GM21423 (cell line): ENCODE data around the gene KIAA1328.
"Not testable (repeated sequence)": the region's sequence is repeated elsewhere in the genome, so short reads cannot be mapped to it uniquely, and the experiment has no call there.

Source experiments
- ATAC-seq: cut with Tn5 transposase; IDR thresholded peaks from one replicate; pipeline ENCODE4 v1.9.1; 2021; ENCODE audit warnings: mild to moderate bottlenecking, moderate library complexity; ENCODE audit not compliant: unreplicated experiment

The KIAA1328 gene

DNA sequence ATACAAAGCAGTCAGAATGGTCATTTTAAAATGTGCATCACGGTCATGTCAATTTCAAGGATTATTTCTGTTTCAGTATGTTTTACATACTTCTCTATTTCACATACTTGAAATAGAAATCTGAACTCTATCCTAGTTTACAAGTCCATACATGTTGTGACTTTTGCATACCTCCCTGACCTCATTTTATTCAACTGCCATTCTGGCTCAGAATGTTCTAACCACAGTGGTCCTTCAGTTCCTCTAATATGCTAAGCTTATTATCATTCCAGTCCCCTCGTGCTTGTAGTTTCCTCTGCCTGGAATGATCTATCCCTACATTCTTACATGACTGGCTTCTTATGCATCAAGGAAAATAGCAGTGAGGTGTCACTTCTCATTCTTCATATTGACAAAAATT lies 295.6 kb downstream of the KIAA1328 start:
- ATAC-seq, result no peak

DNA sequence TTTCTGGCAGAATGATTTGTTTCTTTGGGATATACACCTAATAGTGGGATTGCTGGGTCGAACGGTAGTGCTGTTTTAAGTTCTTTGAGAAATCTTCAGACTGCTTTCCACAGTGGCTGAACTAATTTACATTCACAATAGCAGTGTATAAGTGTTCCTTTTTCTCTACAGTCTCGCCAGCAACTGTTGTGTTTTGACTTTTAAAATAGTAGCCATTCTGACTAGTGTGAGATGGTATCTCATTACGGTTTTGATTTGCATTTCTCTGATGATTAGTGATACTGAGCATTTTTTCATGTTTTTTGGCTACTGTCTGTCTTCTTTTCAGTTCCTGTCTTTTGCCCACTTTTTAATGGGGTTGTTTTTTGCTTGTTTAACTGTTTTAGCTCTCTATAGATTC lies 306.2 kb downstream of the KIAA1328 start:
- ATAC-seq, result no peak

DNA sequence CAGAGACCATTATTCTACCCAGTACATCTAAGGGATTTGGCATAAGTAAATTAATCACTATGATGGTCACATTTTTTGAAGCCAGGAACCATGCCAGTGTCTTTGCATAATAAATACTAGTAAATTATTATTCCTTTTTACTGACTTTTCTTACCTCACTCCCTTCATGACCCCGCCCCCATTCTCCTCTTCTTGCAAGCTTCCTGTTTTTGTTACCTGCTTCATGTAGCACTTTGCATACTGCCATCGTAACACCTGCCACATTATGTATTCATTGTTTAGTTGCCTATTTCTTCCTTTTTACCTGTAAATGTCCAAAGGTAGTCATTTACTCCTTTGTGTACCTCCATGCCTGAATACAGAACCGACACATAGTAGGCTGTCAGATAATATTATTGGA lies 309.5 kb downstream of the KIAA1328 start:
- no peak for ATAC-seq

DNA sequence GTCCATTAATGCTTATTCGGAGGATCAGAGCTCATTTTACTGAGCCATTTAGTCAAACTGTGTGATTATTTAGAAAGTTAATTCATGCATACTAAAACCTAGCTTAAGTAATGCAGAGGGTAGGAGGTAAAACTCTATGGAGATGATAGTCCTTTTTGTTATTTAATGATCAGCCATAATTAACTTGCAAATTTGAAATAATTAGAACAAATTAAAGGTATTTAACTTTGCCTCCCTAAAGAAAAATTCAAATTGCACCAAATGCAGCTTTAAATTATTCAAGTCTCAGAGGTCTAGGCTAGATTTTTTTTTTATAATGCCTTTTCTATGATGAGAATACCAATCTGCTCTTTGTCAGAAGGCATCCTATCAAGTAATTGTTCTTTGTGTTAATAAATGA lies 310.9 kb downstream of the KIAA1328 start:
- ATAC-seq, result no peak

DNA sequence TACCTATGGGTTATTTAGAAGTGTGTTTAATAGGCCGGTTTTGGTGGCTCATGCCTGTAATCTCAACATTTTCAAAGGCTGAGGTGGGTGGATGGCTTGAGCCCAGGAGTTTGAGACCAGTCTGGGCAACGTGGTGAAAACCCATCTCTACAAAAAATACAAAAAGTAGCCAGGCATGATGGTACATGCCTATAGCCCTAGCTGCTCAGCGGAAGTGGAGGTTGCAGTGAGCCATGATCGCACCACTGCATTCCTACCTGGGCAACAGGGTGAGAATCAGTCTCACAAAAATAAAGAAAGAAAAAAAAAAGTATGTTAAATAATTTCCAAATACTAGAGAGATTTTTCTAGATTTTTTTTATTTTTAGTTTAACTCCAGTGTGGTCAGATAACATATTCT lies 316.0 kb downstream of the KIAA1328 start:
- ATAC-seq, result no peak

DNA sequence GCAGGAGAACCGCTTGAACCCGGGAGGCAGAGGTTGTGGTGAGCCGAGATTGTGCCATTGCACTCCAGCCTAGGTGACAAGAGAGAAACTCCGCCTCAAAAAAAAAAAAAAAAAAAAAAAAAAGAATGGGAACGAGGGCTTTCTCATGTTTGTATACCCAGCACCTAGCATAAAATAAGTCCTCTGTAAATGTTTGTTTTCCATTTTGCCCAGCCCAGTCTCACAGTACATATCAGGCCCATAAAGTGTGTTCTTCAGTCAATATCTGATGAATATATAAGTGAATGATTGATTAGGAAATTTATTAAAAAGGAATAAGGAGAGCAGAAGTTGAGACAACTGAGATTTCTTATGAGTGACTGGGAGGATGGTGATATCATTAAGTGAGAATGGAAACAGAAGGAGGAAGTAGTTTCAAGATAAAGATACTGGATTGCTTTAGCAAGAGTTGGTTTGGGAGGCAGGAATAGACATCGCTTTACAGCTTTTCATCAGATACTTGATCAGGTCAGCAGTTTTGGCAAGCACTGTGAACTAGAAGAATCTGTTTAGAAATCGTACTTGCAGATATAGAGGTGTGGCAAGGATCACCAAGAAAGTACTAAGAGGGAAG lies 327.5 kb downstream of the KIAA1328 start:
- no peak for ATAC-seq

DNA sequence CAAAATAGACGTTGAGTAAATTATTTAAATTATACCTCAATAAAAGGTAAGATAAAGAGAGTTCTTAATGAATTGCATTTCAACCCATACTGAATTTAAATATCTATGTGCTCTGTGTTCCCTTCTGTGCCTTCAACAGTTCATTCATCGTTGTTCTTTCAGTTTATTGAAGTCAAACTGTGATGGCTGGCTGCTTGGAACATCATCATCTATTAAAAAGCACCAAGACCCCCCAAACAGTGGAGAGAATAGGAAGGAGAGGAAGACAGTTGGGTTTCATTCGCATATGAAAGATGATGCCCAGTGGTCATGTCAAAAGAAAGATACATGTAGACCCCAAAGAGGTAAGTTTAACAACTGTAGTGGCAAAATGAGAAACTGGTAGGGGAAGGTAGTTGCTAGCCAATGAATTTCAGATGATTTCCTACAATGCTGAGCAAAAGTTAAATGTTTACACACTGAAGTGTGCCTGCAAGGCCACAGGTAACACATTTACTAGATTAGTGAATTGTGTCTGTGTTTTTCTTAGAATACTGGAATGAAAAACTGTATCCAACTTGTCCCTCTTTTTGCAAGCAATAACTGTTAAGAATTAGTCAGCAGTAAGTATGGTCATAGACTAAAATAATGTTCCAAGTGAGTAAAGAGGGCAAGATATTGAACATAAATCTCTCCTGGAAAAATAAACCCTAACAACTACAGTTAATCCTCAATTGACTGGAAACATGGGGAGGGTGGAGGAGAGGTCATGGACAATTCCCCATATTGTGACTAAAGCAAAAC lies 331.3 kb downstream of the KIAA1328 start:
- ATAC-seq, result no peak

DNA sequence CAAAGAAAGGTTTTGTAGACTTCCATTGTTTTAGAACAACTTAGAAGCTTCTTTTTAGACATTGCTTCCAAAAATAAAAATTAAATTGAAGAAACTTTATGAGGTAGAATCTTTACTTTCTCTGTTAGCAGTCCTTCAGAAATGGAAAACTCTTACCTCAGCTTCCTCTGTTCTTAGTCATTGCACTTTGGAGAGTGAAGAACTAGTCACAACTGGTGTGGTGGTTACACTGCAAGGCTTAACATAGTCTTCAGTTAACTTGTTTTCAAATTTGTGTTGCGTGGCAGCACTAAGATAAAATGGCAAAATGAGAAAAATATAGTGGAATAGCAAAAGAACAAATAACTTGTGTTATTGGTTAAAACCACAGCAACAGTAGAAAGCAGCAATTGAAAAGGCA lies 332.6 kb downstream of the KIAA1328 start:
- no peak for ATAC-seq

DNA sequence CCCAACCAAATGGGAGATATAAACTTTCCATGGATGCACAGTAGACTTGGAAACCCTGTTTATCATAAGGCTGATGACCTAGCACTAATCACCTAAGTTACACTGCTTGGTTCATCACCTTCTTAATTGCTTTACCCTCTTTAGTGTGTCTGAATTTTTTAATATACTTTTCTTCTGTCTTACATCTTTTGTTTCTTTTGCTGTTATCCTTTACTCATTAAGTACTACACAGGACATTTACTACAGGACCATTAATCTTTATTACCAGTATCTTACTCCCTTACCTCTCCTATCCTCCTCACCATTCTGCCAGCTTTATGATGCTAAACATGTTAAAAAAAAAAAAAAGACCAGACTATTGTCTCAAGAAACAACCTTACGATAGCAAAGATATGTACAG lies 333.6 kb downstream of the KIAA1328 start:
- no peak for ATAC-seq

DNA sequence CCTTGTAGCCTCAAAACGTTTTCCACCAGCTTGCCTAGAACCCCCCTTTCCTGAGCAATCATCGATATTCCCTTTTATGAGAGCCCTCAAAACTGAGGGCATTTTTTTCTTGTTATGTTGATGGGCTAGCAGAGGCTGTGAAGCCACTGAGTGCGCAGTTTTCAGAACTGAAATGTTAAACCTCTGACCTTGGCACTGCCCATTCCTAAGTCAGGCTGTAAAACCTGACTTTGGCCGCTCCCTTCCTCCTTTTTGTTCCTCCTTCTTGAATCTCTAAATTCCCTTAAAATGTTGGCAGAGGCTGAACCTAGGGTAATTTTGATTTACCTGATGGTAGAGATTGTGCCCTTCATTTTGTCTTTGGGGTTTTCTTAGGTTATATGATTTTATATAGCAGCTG lies 334.2 kb downstream of the KIAA1328 start:
- no peak for ATAC-seq

DNA sequence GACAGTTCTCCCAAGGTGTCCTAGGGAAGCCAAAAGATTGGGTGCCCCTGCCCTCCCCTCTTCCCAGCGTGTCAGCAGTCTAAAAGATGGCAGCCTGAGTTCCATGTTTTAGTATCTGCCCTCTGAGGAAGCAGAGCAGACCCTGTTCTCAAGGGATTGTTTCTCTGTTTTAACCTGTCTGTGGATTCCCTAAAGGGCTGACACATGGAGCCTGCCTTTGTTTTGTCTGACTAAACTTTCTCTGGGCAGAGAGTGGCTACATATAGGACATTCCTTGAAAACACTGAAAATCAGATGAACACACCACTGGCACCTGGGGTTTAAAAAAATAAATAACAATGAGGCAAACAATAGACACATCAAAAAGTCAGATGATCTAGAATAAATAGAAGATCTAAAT lies 337.6 kb downstream of the KIAA1328 start:
- no peak for ATAC-seq

DNA sequence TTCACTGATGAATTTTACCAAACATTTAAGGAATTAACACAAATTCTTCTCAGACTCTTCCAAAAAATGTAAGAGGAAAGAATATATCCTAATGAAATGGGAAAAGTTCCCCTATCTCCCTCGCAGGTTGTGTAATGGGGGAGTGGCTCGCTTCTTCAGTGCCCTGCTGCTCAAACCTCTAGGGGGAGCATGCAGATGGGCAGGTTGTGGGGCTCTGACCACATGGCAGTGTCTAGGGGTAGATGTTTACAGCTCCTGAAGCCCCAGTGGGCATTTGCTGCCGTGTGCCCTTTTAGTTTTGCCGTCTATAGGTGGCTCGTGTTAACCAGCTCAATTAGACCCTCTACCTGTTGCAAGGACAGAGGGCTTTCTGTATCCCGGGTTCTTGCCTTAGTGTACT lies 338.0 kb downstream of the KIAA1328 start:
- not testable (repeated sequence) for ATAC-seq

DNA sequence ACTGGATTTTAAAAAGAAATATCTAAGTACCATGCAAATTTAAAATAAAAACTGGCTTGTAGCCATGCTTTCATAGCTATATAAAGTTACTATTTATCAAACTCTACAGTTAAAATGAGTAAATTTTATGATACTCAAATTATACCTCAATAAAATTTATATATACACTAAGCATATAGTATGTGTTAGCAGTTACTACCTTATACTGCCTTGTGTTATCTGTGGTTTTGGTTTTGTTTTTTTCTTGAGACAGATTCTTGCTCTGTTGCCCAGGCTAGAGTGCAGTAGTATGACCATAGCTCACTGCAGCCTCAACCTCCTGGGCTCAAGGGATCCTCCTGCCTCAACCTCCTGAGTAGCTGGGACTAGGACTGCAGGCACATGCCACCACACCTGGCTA lies 342.1 kb downstream of the KIAA1328 start:
- no peak for ATAC-seq

DNA sequence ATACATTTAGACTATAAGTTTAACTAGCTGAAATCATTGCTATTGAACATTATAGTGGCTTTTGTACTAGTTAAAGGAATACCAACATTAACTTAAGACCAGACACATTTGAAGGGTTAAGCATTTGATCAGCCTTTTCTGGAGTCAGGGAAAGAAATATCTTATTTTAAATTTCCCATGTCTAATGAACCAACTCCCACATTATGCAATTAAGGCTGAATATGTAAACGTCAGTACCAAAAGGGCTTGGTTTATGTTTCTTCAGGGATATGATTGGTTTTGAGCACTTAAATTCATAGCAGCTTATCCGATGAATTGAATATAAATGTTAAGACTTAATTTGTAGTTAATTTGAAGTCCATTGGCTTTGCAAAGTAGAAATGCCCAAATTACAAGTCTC lies 344.5 kb downstream of the KIAA1328 start:
- no peak for ATAC-seq

DNA sequence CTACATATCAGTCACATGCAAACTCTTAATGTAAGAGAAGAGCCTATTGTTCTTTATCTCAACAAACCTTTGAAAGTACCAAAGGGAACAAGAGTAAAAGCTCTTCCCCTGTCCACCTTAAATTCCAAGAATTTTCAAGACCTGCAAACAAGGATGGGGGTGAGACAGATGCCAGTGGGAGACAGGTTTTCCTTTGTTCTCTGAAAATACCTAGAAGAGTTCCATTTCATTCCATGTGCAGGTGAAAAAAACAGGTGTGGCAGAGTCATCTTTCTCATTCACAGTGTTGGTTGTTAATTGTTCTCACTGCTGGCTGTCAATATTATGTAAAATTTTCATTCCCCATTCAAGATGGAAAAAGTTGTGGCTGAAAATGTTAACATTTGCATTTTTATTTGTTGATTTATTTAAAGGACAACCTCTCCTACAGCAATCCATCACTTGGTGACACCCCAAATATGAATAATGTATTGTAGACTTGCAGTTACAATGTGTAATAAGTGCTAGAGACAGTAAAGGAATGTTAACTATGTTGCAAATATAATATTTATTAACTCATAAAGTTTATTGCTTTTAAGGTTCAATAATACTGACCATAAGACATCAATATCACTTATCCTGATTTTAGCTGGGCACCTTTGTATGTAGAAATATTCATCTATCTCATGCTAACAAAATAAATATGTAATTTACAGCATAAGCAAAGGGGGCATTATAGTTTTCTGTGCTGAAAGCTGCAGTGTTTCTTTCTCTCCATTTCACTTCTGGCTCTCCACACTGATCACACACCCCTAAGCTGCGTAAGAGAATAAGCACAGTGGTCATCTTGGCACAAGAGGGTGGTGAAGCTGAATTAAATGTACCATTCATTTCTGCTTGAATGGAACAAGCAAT lies 347.0 kb downstream of the KIAA1328 start:
- ATAC-seq, result no peak

DNA sequence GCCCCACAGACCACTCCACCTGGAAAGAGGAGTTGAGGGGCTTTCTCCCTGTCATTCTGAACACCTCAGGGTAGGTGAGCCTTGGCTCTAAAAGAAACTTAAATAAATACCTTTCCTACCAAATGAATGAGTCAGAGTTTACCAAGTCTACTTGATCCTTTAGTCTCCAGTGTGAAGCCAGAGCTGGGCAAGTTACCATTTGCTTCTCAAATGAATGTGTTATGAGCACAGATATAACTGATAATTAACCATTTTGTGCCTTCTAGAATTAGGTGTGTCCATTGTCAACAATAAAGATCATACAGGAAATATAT lies 347.7 kb downstream of the KIAA1328 start:
- no peak for ATAC-seq

DNA sequence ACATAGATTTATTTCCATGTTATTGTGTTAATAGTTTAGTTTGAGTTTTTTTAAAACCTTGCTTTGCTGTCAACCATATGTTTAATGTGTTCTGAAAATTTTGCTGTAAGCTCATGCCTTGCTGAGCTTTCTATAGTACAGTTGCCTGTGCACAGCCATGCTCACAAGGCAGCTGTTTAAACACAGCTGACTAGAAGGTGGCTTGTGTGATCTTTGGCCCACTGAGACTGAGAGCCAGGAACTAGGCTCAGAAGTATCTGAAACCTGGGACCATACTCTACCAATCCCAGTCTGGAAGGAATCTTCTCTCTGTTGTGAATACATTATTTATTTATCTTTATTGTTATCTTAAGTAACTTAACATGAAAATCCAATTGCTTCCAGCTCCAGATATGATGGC lies 350.5 kb downstream of the KIAA1328 start:
- ATAC-seq, result no peak

DNA sequence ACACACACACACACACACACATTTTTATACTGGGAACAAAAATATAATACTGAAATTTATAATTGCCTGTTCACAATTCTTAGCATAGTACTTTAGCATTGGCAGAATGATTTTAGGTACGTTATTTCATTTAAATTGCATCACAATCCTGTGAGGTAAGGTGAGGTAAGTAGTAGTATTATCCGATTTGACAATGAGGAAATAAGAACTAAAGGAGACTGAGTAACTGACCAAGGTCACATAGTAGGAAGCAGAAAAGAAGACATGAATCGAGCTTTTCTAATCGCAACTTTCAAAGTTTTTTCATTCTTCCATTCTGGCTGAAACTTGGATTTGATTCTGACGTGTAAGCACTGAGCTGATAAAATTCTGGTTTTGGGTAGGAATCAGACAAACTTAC lies 351.2 kb downstream of the KIAA1328 start:
- no peak for ATAC-seq

DNA sequence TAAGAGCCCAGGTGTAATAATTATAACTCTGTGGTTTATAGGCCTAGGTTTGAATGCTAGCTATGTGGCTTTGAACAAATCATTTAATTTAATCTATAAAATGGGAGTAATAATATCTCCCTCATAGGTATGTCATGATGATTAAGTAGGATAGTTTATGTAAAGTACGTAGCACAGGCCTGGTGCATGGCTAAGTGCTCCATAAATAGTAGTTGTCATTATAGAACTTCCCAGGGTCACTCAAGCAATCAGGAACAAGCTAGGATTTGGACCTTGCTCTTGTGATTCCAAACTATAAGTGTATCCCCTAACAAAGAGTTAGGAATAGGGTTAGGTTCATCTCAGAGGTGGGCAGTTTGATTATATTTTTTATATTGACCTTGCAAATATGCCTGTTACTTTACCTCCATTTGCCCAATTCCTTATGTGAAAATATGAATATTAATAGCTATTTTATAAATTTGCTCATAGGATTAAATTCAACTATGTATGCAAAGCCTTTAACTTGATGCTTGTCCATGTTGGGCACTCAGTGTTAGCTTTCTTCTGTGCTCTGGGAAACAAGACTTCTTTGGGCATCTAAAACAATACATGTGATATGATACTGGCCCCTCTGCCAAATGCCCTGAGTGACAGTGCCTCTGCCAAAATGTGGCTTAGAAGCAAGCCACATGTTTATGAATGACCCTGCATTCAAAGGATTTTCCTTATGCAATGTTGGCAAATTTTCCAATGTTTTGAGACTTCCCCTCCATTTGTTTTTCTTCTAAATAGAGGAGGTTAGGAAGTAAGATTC lies 353.6 kb downstream of the KIAA1328 start:
- no peak for ATAC-seq

DNA sequence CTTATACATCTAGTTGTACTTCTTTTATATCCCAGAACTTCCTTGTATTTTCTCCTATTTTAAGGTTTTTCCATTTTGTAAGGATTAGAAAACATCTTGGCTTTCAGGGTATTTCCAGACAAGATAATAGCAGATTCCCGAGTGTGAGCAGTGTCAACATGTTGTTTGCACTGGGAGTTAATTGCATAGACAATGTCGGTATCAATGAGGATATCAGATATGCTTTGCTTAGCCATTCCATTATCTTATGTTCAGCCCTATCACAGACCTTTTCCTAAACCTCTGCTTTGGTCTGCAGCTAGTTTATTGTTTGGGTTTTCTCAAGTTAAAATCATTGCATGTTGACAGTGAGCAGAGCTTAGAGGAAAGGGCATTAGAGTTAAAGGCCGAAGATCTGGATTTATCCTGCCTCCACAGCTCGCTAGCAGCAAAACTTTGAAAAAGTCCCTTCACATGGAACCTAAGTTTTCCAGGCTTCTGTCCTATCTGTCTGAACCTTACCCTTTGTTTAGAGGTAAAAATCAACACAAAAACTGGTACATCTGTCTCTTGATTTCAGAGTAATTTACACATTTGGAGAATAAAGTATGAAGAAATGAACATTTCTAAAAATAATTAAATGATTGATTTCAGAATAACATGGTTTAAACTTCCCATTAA lies 355.4 kb downstream of the KIAA1328 start:
- no peak for ATAC-seq
